HG03064 (cell line): Measurements from ENCODE around the gene MYADML2.

ENCODE experiments used
- ATAC-seq: cut with Tn5 transposase; IDR thresholded peaks from one replicate; pipeline ENCODE4 v1.9.1; 2021; ENCODE audit warnings: low read depth; ENCODE audit not compliant: unreplicated experiment

Gene MYADML2

DNA sequence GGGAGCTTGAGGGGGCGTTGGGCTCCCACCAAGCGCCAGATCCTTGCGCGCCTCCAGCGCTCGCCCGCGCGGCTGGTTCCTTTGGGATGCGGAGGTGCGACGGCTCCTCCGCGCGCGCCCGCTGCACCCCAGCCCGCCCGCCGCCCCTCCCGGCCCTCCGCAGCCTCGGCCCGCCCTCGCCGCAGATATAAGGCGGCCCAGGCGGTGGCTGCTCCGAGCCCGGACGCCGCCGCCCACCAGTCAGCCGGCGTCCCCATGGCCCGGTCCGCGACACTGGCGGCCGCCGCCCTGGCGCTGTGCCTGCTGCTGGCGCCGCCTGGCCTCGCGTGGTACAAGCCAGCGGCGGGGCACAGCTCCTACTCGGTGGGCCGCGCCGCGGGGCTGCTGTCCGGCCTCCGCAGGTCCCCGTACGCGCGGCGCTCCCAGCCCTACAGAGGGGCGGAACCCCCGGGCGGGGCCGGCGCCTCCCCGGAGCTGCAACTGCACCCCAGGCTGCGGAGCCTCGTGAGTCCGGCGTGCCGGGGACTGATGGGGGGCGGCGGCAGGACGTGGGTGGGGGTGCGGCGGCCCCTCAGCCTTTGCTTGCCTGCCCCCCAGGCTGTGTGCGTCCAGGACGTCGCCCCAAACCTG lies 44.9 kb downstream of the MYADML2 start, which contains the start of gene NPB:
Gene NPB (plus strand): TSS at position 216 of the 630 bp plus-strand sequence. CDS start 40 bp downstream, at position 256.
- no peak for ATAC-seq

DNA sequence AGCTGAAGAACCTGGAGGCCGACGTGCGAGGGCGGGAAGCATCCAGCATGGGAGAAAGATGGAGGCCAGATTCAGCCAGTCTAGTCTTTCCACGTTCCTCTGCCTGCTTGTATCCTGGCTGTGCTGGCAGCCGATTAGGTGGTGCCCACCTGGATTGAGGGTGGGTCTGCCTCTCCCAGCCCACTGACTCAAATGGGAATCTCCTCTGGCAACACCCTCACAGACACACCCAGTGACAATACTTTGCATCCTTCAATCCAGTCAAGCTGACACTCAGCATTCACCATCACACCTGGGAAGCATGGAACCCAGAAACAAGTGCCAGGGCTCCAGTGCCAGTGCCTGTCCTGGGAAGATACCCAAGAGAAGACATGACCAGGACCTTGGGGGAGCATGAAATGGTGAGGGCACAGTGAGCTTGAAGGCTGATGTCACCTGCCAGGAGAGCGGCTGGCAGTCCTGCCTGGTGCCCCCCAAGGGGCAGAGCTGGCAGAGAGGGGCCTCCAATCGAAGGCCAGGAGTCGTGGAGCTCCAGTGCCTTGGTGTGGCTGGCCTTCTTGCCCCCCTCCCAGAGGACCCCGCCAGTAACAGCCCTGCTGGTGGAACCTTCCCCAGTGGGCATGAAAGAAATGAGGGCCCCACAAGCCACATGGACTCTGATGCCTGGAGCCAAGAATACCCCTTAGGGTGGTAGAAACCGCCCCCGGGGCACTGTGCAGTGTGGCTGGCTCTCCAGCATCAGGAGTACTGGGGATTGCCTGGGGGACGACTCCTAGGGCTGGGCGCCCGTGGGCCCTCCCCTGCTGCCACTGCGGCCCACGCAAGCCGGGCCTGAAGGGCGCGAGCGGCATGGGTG lies 45.6 kb downstream of the MYADML2 start:
- ATAC-seq, result no peak

DNA sequence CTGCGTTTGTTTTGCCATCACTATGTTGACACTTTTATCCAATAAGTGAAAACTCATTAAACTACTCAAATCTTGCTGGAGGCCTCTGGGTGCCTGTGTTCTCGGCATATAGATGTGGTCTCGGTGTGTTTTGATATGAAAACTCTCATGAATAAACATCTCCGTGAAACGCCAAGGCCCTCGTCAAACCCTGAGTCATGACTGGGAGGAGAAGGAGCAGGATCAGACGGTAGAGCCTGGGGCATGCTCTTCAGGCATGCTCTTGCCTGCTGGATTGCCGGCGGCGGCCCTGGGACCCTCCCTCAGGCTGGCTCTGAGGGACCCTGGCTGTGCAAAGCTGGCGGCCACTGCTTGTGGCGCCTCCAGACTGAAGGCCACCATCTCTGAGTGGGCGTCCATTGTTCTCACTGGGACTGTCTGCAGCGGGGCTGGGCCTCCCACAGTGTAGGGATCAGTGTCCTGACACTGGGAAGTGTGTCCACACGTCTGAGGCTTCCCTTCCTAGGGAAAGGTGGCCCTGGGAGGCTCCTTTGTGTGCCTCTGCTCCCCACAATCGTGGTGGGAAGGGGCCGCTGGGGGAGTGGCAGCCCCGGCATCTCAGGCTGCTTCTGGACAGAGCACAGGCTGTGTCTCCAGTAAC lies 46.7 kb downstream of the MYADML2 start:
- no peak for ATAC-seq

DNA sequence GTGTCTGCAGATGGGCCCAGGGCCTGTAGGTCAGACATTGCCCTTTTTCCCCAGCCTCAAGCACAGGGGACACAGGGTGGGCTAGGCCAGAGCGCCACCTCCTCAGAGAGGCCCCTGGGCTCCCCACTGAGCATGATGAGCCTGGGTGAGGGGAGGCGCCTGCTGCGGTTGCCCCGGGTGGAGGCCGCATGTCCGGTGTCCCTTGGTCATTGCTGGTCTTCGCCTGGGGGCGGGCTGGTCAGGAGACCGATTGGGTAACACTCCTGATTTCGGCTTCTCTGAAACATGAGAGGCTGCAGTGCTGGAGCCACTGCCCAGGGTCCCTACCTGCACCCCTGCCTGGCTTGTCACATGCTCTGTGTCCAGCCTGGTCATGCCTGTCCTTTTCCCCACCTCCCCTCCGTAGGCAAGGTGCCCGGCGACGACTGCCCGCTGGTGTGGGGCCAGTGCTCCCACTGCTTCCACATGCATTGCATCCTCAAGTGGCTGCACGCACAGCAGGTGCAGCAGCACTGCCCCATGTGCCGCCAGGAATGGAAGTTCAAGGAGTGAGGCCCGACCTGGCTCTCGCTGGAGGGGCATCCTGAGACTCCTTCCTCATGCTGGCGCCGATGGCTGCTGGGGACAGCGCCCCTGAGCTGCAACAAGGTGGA lies 47.4 kb downstream of the MYADML2 start:
- no peak for ATAC-seq

DNA sequence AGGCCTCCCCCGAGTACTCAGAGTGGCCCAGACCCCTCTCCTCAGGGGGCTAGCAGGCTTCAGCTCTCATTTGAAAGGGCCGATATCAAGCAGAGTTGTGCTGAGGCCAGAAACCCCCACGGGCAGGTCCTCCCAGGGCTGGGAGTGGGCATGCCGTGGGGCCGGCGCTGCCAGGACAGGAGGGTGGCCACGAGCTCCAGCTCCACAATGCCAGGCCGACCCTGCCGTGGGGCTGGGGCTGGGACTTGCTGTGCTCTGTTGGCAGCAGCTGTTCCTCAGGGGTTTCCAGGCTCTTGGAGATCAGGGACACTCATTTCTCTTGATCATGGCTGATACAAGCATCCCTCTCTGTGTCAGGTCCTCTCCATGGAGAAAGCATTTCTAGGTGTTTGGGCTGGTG lies 48.1 kb downstream of the MYADML2 start:
- no peak for ATAC-seq

DNA sequence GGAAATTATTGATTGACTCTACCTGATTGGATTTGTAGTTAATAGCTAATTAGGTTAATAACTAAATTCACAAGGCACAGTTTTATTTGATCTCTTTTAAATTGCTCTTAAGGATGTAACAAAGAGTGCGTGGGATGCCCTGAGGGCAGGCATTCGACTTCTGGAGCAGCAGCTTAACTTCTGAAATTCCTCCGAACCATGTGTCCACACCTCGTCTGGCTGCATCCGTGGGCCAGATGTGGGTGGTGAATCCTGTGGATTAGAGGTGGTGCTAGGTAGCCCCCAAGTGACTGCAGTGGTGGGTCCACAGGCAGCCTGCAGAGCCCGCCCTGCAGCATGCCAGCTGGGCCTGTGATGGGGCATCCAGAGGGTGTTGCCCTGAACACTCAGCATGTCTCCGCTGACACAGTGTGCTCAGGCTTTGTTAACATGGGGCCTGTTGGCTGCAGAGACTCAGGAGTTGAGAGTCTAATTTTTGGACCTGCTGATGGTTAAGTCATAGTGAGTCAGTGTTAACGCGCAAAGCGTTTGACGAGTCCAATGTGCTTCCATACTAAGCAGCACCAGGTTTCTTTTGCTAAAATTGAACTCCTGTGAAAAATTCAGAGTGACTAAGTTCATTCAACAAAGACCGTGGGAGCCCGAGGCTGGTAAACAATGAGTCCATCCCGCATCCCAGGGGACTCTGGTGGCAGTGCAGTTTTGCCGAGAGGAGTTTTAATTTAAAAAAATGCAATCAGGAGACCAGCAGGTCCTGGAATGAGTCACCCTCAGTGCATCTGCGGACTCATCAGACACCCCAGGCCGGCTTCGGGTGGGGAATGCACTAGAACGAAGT lies 48.8 kb downstream of the MYADML2 start:
- ATAC-seq, result no peak

DNA sequence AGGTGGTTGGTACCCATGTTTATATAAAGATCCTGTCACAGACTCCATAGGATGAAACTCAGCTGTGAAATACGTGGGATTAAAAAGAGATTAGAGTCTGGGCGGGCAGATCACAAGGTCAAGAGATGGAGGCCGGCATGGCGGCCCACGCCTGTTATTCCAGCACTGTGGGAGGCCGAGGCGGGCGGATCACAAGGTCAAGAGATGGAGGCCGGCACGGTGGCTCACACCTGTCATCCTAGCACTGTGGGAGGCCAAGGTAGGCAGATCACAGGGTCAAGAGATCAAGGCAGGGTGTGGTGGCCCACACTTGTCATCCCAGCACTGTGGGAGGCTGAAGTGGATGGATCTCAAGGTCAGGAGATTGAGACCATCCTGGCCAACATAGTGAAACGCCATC lies 51.6 kb downstream of the MYADML2 start:
- ATAC-seq, result no peak

DNA sequence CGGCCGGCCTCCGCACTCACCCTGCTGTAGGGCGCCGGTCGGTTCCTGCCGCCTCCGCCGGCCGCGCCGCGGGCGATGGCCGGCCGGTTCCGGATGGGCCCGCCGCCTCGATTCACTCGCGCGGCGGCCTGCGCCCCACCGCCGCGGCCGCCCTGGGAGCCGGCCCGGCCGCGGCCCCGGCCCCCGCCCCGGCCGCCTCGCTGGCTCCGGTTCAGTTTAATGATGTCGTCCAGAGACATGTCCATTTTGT lies 55.8 kb downstream of the MYADML2 start:
- peak; percentile 16 for ATAC-seq

DNA sequence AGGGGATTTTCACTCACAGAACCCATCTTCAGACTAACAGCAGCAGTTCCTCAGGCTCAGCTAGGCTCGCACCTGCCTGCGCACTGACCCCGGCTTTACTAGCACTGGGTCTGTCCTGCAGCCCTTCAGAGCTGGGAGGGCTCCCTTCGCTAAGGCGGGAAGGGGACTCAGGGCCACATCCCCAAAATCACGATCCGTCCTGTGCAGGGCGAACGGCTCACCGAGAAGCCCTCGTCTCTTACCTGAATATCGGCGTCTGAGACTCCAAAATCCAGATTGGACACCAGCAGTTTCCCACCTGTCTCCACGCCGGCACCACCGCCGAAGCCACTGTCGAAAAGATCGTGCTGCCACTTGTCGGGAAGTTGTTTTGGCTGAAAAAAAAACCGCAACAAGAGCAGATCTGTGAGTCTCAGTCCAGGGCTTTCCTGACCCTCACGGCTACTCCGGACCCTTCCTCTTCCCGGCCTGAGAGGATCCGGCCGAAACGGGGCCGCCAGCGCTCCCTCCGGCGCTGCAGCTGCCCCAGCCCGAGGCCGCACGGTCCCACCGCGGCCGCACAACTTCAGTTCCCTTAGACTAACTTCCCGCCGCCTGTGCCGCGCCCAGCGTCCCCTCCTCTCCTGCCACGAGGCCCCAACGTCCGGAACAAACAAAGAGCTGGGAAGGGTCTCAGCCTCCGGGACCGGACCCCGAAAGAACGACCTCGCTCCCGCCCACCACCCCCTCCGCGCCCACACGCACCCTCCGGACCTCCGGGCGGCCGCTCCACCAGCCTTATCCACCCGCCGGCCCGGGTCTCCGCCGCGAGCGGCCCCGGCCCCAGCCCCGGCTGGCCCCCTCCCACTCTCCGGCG lies 56.4 kb downstream of the MYADML2 start:
- ATAC-seq, result no peak
